NOMO-1 treated with DMSO at 0.1 percent for 48 hours (cell line): ENCODE measurements around the gene LGALS8.
"Not testable (repeated sequence)": the region's sequence is repeated elsewhere in the genome, so short reads cannot be mapped to it uniquely, and the experiment has no call there.

ENCODE experiments used
- DNase-seq: peaks from one replicate; lab custom pipeline; 2025; ENCODE audit not compliant: unreplicated experiment; lab: John Stamatoyannopoulos, UW

The LGALS8 gene

GRCh38 chr1:236523704-236524141 lies at the start of gene LGALS8:
LGALS8 (plus strand) TSS chr1:236523982; CDS start chr1:236526071, 2,089 bp downstream.
- peak; percentile 74 for DNase-seq

GRCh38 chr1:236476019-236476418 lies 47.8 kb upstream of the LGALS8 start:
- DNase-seq = no peak

- DNase-seq = no peak
Observed at GRCh38 chr1:236480758-236481436, 42.9 kb upstream of the LGALS8 start.

GRCh38 chr1:236484310-236484971 lies 39.3 kb upstream of the LGALS8 start:
- no peak for DNase-seq

- DNase-seq = no peak
Observed at GRCh38 chr1:236486356-236487002, 37.3 kb upstream of the LGALS8 start.

GRCh38 chr1:236489161-236489560 lies 34.6 kb upstream of the LGALS8 start:
- not testable (repeated sequence) for DNase-seq

GRCh38 chr1:236489710-236490377 lies 33.9 kb upstream of the LGALS8 start:
- DNase-seq = peak; percentile 42

GRCh38 chr1:236491469-236492136 lies 32.2 kb upstream of the LGALS8 start:
- no peak for DNase-seq

GRCh38 chr1:236492378-236492777 lies 31.4 kb upstream of the LGALS8 start:
- no peak for DNase-seq

GRCh38 chr1:236494082-236494481 lies 29.7 kb upstream of the LGALS8 start:
- DNase-seq = no peak

GRCh38 chr1:236494586-236495466 lies 29.0 kb upstream of the LGALS8 start:
- DNase-seq = no peak

GRCh38 chr1:236495467-236496112 lies 28.2 kb upstream of the LGALS8 start:
- no peak for DNase-seq

GRCh38 chr1:236497908-236498307 lies 25.9 kb upstream of the LGALS8 start:
- DNase-seq = no peak

- no peak for DNase-seq
Observed at GRCh38 chr1:236501093-236501492, 22.7 kb upstream of the LGALS8 start.

GRCh38 chr1:236502579-236502971 lies 21.2 kb upstream of the LGALS8 start:
- no peak for DNase-seq

- peak; percentile 54 for DNase-seq
Observed at GRCh38 chr1:236502972-236503639, 20.7 kb upstream of the LGALS8 start.

GRCh38 chr1:236504338-236504737 lies 19.4 kb upstream of the LGALS8 start:
- DNase-seq = not testable (repeated sequence)

- no peak for DNase-seq
Observed at GRCh38 chr1:236507022-236507700, 16.6 kb upstream of the LGALS8 start.
